ENCODE data around the gene SOBP. TPM values are rescaled to one million over a fixed set of nuclear protein-coding genes. Genes with fewer than 3 reads are reported as not detected.

The SOBP gene
- total and polyA plus RNA-seq, 2 donors (not counting 1 experiment from before 2014, with no cell fraction given) = 0.82 to 1.5 TPM

GRCh38 chr6:107704347-107705013 is 214.6 kb downstream of the SOBP start:
- WGBS (ENCODE audit: insufficient coverage) = 0% methylated on average over 1 of the region's 8 CpGs
- H4K20me1 ChIP-seq (ENCODE audit: control insufficient read depth, insufficient read depth, low read length, poor library complexity, severe bottlenecking) = no peaks in the 10 kb centered on the region
- POLR2A ChIA-PET = no interaction called here
- ATAC-seq (ENCODE audit: low read depth) (peak; percentile 53), DNase-seq (peak; percentile 67)
- peaks cover 0 to 5% of the 10 kb centered on the region in 2 donors for H3K4me1 ChIP-seq (ENCODE audit: control insufficient read depth in 2 of 2, insufficient read depth in 2 of 2, low read length in 2 of 2)
- no peak overlapping the region for H3K27ac ChIP-seq (ENCODE audit: low read length in 2 of 2)
- H3K79me2 ChIP-seq (ENCODE audit: control insufficient read depth, insufficient read depth, low read length) = no peaks in the 10 kb centered on the region
- peak overlapping the region; percentile 26 for H3K4me2 ChIP-seq (replicated peaks; ENCODE audit: low read depth, low read length, poor library complexity, severe bottlenecking)
- no peaks in the 10 kb centered on the region for H3K9me3 Mint-ChIP-seq (ENCODE audit: insufficient read depth)
- intact Hi-C loops (cut with micrococcal nuclease) = loop anchor here (1.0 kb wide), 3 partner anchors 29 to 144 kb away; no protein-coding TSS in a partner anchor
- no peaks in the 10 kb centered on the region for H3K36me3 ChIP-seq (replicated peaks in 1 of 2; ENCODE audit: control extremely low read depth in 1 of 2, control insufficient read depth in 1 of 2, extremely low read depth in 1 of 2, insufficient read depth in 2 of 2, low read length in 1 of 2)
- H3K9me3 ChIP-seq (ENCODE audit: control extremely low read depth in 1 of 3, control insufficient read depth in 2 of 3, insufficient read depth in 1 of 3, low read length in 2 of 3) = no peaks in the 10 kb centered on the region
- no peak overlapping the region for H3K4me3 ChIP-seq (ENCODE audit: control extremely low read depth in 1 of 5, extremely low read depth in 1 of 5, insufficient read depth in 1 of 5, low read depth in 2 of 5, low read length in 4 of 5)
- H3K4me1 Mint-ChIP-seq = peaks cover 2% of the 10 kb centered on the region
- CTCF ChIA-PET = interaction anchor here (0.6 to 4.3 kb wide), 28 partner anchors 9 to 599 kb away, joined by 3 to 50 read pairs (median 3); partner anchors contain the start of gene SCML4
- no peak overlapping the region for H3K27ac Mint-ChIP-seq
- no peak overlapping the region for H3K4me3 Mint-ChIP-seq
- H3K27me3 ChIP-seq (replicated peaks in 1 of 4; ENCODE audit: control extremely low read depth in 1 of 4, control insufficient read depth in 3 of 4, insufficient read depth in 4 of 4, low read length in 3 of 4) = no peaks in the 10 kb centered on the region
- H3K9ac ChIP-seq (ENCODE audit: low read length) = no peak overlapping the region
- no peak overlapping the region for H2AFZ ChIP-seq (ENCODE audit: insufficient read depth, low read depth, low read length, poor library complexity, severe bottlenecking)
- TF ChIP-seq CTCF (IDR thresholded peaks at IDR 0.05) = peak; percentile 85
- TF ChIP-seq EZH2 (IDR thresholded peaks at IDR 0.05; ENCODE audit: borderline replicate concordance, insufficient read depth, low read depth, low read length, poor library complexity, severe bottlenecking) = no peak
- no peaks in the 10 kb centered on the region for H3K27me3 Mint-ChIP-seq

GRCh38 chr6:107706516-107707115 is 216.7 kb downstream of the SOBP start:
- Mint-ChIP-seq H3K4me3 (no peak overlapping the region), H3K9me3 (ENCODE audit: insufficient read depth) (no peaks in the 10 kb centered on the region), H3K4me1 (peaks cover 2% of the 10 kb centered on the region), H3K27ac (no peak overlapping the region), H3K27me3 (no peaks in the 10 kb centered on the region)
- no peak for ATAC-seq (ENCODE audit: low read depth)
- intact Hi-C loops (cut with micrococcal nuclease) = no loop called here
- no peak overlapping the region for H2AFZ ChIP-seq (ENCODE audit: insufficient read depth, low read depth, low read length, poor library complexity, severe bottlenecking)
- no peak overlapping the region for H3K27ac ChIP-seq (ENCODE audit: low read length in 2 of 2)
- H4K20me1 ChIP-seq (ENCODE audit: control insufficient read depth, insufficient read depth, low read length, poor library complexity, severe bottlenecking) = no peaks in the 10 kb centered on the region
- no peak overlapping the region for H3K4me2 ChIP-seq (replicated peaks; ENCODE audit: low read depth, low read length, poor library complexity, severe bottlenecking)
- no peak for DNase-seq
- no peaks in the 10 kb centered on the region for H3K9me3 ChIP-seq (ENCODE audit: control extremely low read depth in 1 of 3, control insufficient read depth in 2 of 3, insufficient read depth in 1 of 3, low read length in 2 of 3)
- H3K9ac ChIP-seq (ENCODE audit: low read length) = no peak overlapping the region
- TF ChIP-seq CTCF (IDR thresholded peaks at IDR 0.05) (no peak), EZH2 (IDR thresholded peaks at IDR 0.05; ENCODE audit: borderline replicate concordance, insufficient read depth, low read depth, low read length, poor library complexity, severe bottlenecking) (no peak)
- H3K27me3 ChIP-seq (replicated peaks in 1 of 4; ENCODE audit: control extremely low read depth in 1 of 4, control insufficient read depth in 3 of 4, insufficient read depth in 4 of 4, low read length in 3 of 4) = no peaks in the 10 kb centered on the region
- WGBS (ENCODE audit: insufficient coverage) = 99% methylated on average over 11 of the region's 13 CpGs
- H3K4me3 ChIP-seq (ENCODE audit: control extremely low read depth in 1 of 5, extremely low read depth in 1 of 5, insufficient read depth in 1 of 5, low read depth in 2 of 5, low read length in 4 of 5) = no peak overlapping the region
- ChIA-PET POLR2A (no interaction called here), CTCF (interaction anchor here (2.4 to 4.3 kb wide), 2 partner anchors 20 to 142 kb away, joined by 5 to 50 read pairs; no protein-coding TSS in a partner anchor)
- H3K36me3 ChIP-seq (replicated peaks in 1 of 2; ENCODE audit: control extremely low read depth in 1 of 2, control insufficient read depth in 1 of 2, extremely low read depth in 1 of 2, insufficient read depth in 2 of 2, low read length in 1 of 2) = no peaks in the 10 kb centered on the region
- H3K4me1 ChIP-seq (ENCODE audit: control insufficient read depth in 2 of 2, insufficient read depth in 2 of 2, low read length in 2 of 2) = peaks cover 0 to 5% of the 10 kb centered on the region in 2 donors
- no peaks in the 10 kb centered on the region for H3K79me2 ChIP-seq (ENCODE audit: control insufficient read depth, insufficient read depth, low read length)
